HG03354 (cell line): ENCODE measurements around the gene KCNQ1.

Source experiments
- ATAC-seq: cut with Tn5 transposase; IDR thresholded peaks from one replicate; pipeline ENCODE4 v1.9.1; 2021; ENCODE audit warnings: mild to moderate bottlenecking; ENCODE audit not compliant: unreplicated experiment, poor library complexity, severe bottlenecking

Gene KCNQ1

GRCh38 chr11:2571598-2572281, 126.9 kb downstream of the KCNQ1 start:
- ATAC-seq = no peak

GRCh38 chr11:2572491-2573239, 127.9 kb downstream of the KCNQ1 start:
- no peak for ATAC-seq

GRCh38 chr11:2573240-2574042, 128.6 kb downstream of the KCNQ1 start:
- no peak for ATAC-seq

GRCh38 chr11:2574043-2574552, 129.3 kb downstream of the KCNQ1 start:
- ATAC-seq = no peak

GRCh38 chr11:2574553-2575535, 130.0 kb downstream of the KCNQ1 start:
- ATAC-seq = no peak

GRCh38 chr11:2575591-2576051, 130.8 kb downstream of the KCNQ1 start:
- no peak for ATAC-seq

- ATAC-seq = no peak
Measured at GRCh38 chr11:2576111-2576510, 131.3 kb downstream of the KCNQ1 start.

- no peak for ATAC-seq
Measured at GRCh38 chr11:2576549-2576948, 131.7 kb downstream of the KCNQ1 start.

- ATAC-seq = no peak
Measured at GRCh38 chr11:2577031-2577990, 132.5 kb downstream of the KCNQ1 start.

- ATAC-seq = no peak
Measured at GRCh38 chr11:2577991-2578928, 133.5 kb downstream of the KCNQ1 start.

- ATAC-seq = no peak
Measured at GRCh38 chr11:2578929-2579270, 134.1 kb downstream of the KCNQ1 start.

GRCh38 chr11:2579315-2580060, 134.7 kb downstream of the KCNQ1 start:
- ATAC-seq = no peak

- no peak for ATAC-seq
Measured at GRCh38 chr11:2580061-2580421, 135.2 kb downstream of the KCNQ1 start.

GRCh38 chr11:2580571-2581001, 135.8 kb downstream of the KCNQ1 start:
- no peak for ATAC-seq

GRCh38 chr11:2581151-2581930, 136.5 kb downstream of the KCNQ1 start:
- ATAC-seq = no peak

GRCh38 chr11:2581931-2582350, 137.1 kb downstream of the KCNQ1 start:
- ATAC-seq = no peak
